WTC11 (cell line): ENCODE results near the gene MIDN. TPM values are rescaled to one million over a fixed set of nuclear protein-coding genes. Genes with fewer than 3 reads are reported as not detected.

Experiments used
- ATAC-seq: fragments of 200-7000 bp; cut with Tn5 transposase; 2 replicates; pipeline ENCODE4 v1.10.0; 2021; ENCODE audit warnings: mild to moderate bottlenecking, moderate library complexity
- CTCF ChIA-PET: fragments of 300-600 bp; sonication (Branson Sonifier 250); formaldehyde crosslinking; loops from one replicate; lab custom pipeline; 2021; ENCODE audit warnings: antibody characterized with exemption; lab: Charles Lee
- POLR2A ChIA-PET: fragments of 350-600 bp; sonication (Branson Sonifier 250); formaldehyde crosslinking; loops from one replicate; lab custom pipeline; 2021; ENCODE audit warnings: antibody characterized with exemption; lab: Charles Lee
- DNase-seq: peaks from one replicate; pipeline ENCODE4 v3.0.0; 2021; ENCODE audit warnings: low spot score
- H3K27ac Mint-ChIP-seq: 2 replicates; pipeline ENCODE4 v1.8.0; 2021; ENCODE audit warnings: mixed read lengths
- H3K27me3 Mint-ChIP-seq: 2 replicates; pipeline ENCODE4 v1.8.0; 2021; ENCODE audit warnings: low read depth, mild to moderate bottlenecking, moderate library complexity, mixed read lengths
- H3K36me3 Mint-ChIP-seq: 2 replicates; pipeline ENCODE4 v1.8.0; 2021; ENCODE audit warnings: mixed read lengths
- H3K4me1 Mint-ChIP-seq: 2 replicates; pipeline ENCODE4 v1.8.0; 2022; ENCODE audit warnings: mixed read lengths
- H3K4me3 Mint-ChIP-seq: 2 replicates; pipeline ENCODE4 v1.8.0; 2021; ENCODE audit warnings: mild to moderate bottlenecking, moderate library complexity, mixed read lengths
- H3K9me3 Mint-ChIP-seq: 2 replicates; pipeline ENCODE4 v1.8.0; 2021; ENCODE audit warnings: mixed read lengths
- AR ChIP-seq: fragments of 250-450 bp; sonication (Bioruptor Pico); IDR thresholded peaks from 2 replicates; pipeline ENCODE4 v1.9.0; 2021; ENCODE audit warnings: mild to moderate bottlenecking
- GABPB1 ChIP-seq: sonication (generic); formaldehyde crosslinking; IDR thresholded peaks from 2 replicates; pipeline ENCODE4 v1.8.1; 2023; ENCODE audit warnings: mild to moderate bottlenecking, missing genetic modification reagents
- GRHL2 ChIP-seq: fragments of 250-450 bp; sonication (Bioruptor Pico); IDR thresholded peaks from 2 replicates; pipeline ENCODE4 v1.8.0; 2022; ENCODE audit warnings: mild to moderate bottlenecking, moderate library complexity; ENCODE audit not compliant: insufficient replicate concordance, severe bottlenecking
- HMGA2 ChIP-seq: fragments of 250-450 bp; sonication (Bioruptor Pico); IDR thresholded peaks from 2 replicates; pipeline ENCODE4 v1.4.0; 2021; ENCODE audit warnings: mild to moderate bottlenecking, moderate library complexity
- HMGXB4 ChIP-seq: sonication (generic); formaldehyde crosslinking; IDR thresholded peaks from 2 replicates; pipeline ENCODE4 v1.8.1; 2023; ENCODE audit warnings: mild to moderate bottlenecking, moderate library complexity, missing genetic modification reagents
- KAT7 ChIP-seq: sonication (generic); formaldehyde crosslinking; IDR thresholded peaks from 2 replicates; pipeline ENCODE4 v1.8.1; 2023; ENCODE audit warnings: missing genetic modification reagents, mild to moderate bottlenecking, borderline replicate concordance
- NR2C2 ChIP-seq: sonication (generic); formaldehyde crosslinking; IDR thresholded peaks from 2 replicates; pipeline ENCODE4 v1.8.0; 2022; ENCODE audit warnings: mild to moderate bottlenecking, missing genetic modification reagents
- SOX15 ChIP-seq: fragments of 250-450 bp; sonication (Bioruptor Pico); IDR thresholded peaks from 2 replicates; pipeline ENCODE4 v1.9.0; 2021; ENCODE audit warnings: mild to moderate bottlenecking
- TCF7 ChIP-seq: sonication (generic); formaldehyde crosslinking; IDR thresholded peaks from 2 replicates; pipeline ENCODE4 v1.8.0; 2022; ENCODE audit warnings: mild to moderate bottlenecking, low read depth, missing genetic modification reagents, moderate library complexity
- TEAD1 ChIP-seq: sonication (generic); formaldehyde crosslinking; IDR thresholded peaks from 2 replicates; pipeline ENCODE4 v1.8.0; 2022; ENCODE audit warnings: mild to moderate bottlenecking, missing genetic modification reagents
- ZNF138 ChIP-seq: sonication (generic); formaldehyde crosslinking; conservative IDR thresholded peaks from 2 replicates; pipeline ENCODE4 v1.8.1; 2022; ENCODE audit warnings: mild to moderate bottlenecking, moderate library complexity, missing genetic modification reagents
- total RNA-seq: library from RNA; stranded (reverse); gene quantifications from 3 replicates; pipeline ENCODE4 v1.2.3, GENCODE V29; 2021
- TF ChIP-seq, protein P1 (sequence below): sonication (generic); formaldehyde crosslinking; IDR thresholded peaks from 2 replicates; pipeline ENCODE4 v1.8.0; 2022; ENCODE audit warnings: missing genetic modification reagents
- TF ChIP-seq, protein P2 (sequence below): sonication (generic); formaldehyde crosslinking; conservative IDR thresholded peaks from 2 replicates; pipeline ENCODE4 v1.8.1; 2023; ENCODE audit warnings: mild to moderate bottlenecking, low read depth, missing genetic modification reagents, moderate library complexity

The MIDN gene
- total RNA-seq, 1 experiment from 2014 or later, result 189 TPM

- ATAC-seq (no peak), DNase-seq (no peak)
- Mint-ChIP-seq H3K9me3 (no peaks in the 10 kb centered on the region), H3K4me1 (peaks cover 6% of the 10 kb centered on the region), H3K4me3 (peak overlapping the region; percentile 81), H3K36me3 (peaks cover 32% of the 10 kb centered on the region), H3K27ac (no peak overlapping the region)
- TF ChIP-seq NR2C2 (no peak), GRHL2 (CRISPR knock-in tag) (no peak), TEAD1 (no peak), SOX15 (CRISPR knock-in tag) (no peak), HMGA2 (CRISPR knock-in tag) (no peak), TCF7 (CRISPR knock-in tag) (no peak), KAT7 (CRISPR knock-in tag) (no peak), HMGXB4 (CRISPR knock-in tag) (no peak), GABPB1 (CRISPR knock-in tag) (no peak), ZNF138 (CRISPR knock-in tag) (no peak)
- TF ChIP-seq, protein P1, sequence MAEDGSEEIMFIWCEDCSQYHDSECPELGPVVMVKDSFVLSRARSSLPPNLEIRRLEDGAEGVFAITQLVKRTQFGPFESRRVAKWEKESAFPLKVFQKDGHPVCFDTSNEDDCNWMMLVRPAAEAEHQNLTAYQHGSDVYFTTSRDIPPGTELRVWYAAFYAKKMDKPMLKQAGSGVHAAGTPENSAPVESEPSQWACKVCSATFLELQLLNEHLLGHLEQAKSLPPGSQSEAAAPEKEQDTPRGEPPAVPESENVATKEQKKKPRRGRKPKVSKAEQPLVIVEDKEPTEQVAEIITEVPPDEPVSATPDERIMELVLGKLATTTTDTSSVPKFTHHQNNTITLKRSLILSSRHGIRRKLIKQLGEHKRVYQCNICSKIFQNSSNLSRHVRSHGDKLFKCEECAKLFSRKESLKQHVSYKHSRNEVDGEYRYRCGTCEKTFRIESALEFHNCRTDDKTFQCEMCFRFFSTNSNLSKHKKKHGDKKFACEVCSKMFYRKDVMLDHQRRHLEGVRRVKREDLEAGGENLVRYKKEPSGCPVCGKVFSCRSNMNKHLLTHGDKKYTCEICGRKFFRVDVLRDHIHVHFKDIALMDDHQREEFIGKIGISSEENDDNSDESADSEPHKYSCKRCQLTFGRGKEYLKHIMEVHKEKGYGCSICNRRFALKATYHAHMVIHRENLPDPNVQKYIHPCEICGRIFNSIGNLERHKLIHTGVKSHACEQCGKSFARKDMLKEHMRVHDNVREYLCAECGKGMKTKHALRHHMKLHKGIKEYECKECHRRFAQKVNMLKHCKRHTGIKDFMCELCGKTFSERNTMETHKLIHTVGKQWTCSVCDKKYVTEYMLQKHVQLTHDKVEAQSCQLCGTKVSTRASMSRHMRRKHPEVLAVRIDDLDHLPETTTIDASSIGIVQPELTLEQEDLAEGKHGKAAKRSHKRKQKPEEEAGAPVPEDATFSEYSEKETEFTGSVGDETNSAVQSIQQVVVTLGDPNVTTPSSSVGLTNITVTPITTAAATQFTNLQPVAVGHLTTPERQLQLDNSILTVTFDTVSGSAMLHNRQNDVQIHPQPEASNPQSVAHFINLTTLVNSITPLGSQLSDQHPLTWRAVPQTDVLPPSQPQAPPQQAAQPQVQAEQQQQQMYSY, result no peak
- TF ChIP-seq, protein P2, sequence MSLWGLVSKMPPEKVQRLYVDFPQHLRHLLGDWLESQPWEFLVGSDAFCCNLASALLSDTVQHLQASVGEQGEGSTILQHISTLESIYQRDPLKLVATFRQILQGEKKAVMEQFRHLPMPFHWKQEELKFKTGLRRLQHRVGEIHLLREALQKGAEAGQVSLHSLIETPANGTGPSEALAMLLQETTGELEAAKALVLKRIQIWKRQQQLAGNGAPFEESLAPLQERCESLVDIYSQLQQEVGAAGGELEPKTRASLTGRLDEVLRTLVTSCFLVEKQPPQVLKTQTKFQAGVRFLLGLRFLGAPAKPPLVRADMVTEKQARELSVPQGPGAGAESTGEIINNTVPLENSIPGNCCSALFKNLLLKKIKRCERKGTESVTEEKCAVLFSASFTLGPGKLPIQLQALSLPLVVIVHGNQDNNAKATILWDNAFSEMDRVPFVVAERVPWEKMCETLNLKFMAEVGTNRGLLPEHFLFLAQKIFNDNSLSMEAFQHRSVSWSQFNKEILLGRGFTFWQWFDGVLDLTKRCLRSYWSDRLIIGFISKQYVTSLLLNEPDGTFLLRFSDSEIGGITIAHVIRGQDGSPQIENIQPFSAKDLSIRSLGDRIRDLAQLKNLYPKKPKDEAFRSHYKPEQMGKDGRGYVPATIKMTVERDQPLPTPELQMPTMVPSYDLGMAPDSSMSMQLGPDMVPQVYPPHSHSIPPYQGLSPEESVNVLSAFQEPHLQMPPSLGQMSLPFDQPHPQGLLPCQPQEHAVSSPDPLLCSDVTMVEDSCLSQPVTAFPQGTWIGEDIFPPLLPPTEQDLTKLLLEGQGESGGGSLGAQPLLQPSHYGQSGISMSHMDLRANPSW (CRISPR knock-in tag), result no peak
- TF ChIP-seq, all 79 proteins: peak for 0
- H3K27me3 Mint-ChIP-seq, result no peaks in the 10 kb centered on the region
- ChIA-PET POLR2A (interaction anchor here (0.6 to 1.8 kb wide), 7 partner anchors 8 to 23 kb away, joined by 3 to 7 read pairs (median 5); partner anchors contain the start of genes CIRBP and FAM174C), CTCF (interaction anchor here (0.6 to 1.4 kb wide), 5 partner anchors 8 to 139 kb away, joined by 3 to 7 read pairs (median 5); no protein-coding TSS in a partner anchor)
These were observed 3.9 kb downstream of the MIDN start for GRCh38 chr19:1252221-1252820.

GRCh38 chr19:1252821-1253513, 4.6 kb downstream of the MIDN start:
- ChIA-PET POLR2A (interaction anchor here (0.9 to 1.8 kb wide), 4 partner anchors 9 to 22 kb away, joined by 3 to 7 read pairs (median 5); partner anchors contain the start of genes CIRBP and FAM174C), CTCF (interaction anchor here (0.6 to 1.4 kb wide), 5 partner anchors 9 to 572 kb away, joined by 3 to 7 read pairs (median 5); no protein-coding TSS in a partner anchor)
- Mint-ChIP-seq H3K36me3 (peaks cover 36% of the 10 kb centered on the region), H3K27me3 (no peaks in the 10 kb centered on the region), H3K9me3 (no peaks in the 10 kb centered on the region), H3K4me3 (no peak overlapping the region), H3K27ac (no peak overlapping the region), H3K4me1 (peaks cover 12% of the 10 kb centered on the region)
- DNase-seq (no peak), ATAC-seq (no peak)
- TF ChIP-seq GABPB1 (CRISPR knock-in tag) (peak; percentile 41), AR (no peak)
